ENCODE measurements around the gene SP140. TPM values are rescaled to one million over a fixed set of nuclear protein-coding genes. Genes with fewer than 3 reads are reported as not detected.
"Not testable (repeated sequence)": the region's sequence is repeated elsewhere in the genome, so short reads cannot be mapped to it uniquely, and the experiment has no call there.

The SP140 gene
- total RNA-seq, 2 donors from 2014 or later = 0.51 TPM; not detected in 1

DNA sequence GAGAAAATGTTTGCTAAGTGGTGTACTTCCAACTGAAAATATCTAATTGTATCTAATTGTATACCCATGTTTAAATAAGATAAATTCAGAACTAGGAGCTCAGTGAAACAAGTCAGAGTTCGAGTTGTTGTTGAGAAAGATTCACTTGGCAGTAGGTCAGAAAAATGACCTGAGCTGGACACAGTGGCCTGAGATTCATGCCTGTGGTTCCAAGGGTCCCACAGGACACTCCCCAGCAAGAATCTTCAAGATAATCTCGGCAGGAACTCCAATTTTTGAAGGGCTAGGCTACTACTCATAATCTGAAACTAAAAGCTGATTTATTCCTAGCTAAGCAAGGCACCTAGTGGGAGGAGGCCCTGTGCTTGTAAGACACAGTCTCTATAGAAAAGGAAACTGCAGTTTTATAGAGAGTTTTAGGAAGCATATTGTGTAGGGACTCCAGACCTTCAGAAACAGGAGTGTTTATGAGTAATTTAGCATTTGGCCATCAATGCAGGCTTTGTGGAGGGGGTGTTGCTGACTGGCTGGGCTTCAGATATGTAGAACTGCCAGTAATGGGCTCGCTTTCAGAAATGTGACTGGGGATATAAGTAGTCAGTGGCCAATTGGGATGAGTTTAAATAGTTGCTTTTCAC is 43.2 kb downstream of the SP140 start:
- 59% methylated on average over 3 of the region's 3 CpGs for WGBS
- H3K27me3 ChIP-seq (replicated peaks; ENCODE audit: insufficient read depth) = no peaks in the 10 kb centered on the region
- DNase-seq (ENCODE audit: low spot score) = no peak
- intact Hi-C loops (cut with DNase I) = no loop called here
- no peaks in the 10 kb centered on the region for H3K9me3 ChIP-seq
- H3K27ac ChIP-seq = no peak overlapping the region
- no peaks in the 10 kb centered on the region for H3K36me3 ChIP-seq
- no peak overlapping the region for H3K4me3 ChIP-seq
- TF ChIP-seq POLR2A (IDR thresholded peaks at IDR 0.05) (no peak), CTCF (IDR thresholded peaks at IDR 0.05) (no peak), POLR2AphosphoS5 (IDR thresholded peaks at IDR 0.05) (no peak)
- no peaks in the 10 kb centered on the region for H3K4me1 ChIP-seq (replicated peaks)

DNA sequence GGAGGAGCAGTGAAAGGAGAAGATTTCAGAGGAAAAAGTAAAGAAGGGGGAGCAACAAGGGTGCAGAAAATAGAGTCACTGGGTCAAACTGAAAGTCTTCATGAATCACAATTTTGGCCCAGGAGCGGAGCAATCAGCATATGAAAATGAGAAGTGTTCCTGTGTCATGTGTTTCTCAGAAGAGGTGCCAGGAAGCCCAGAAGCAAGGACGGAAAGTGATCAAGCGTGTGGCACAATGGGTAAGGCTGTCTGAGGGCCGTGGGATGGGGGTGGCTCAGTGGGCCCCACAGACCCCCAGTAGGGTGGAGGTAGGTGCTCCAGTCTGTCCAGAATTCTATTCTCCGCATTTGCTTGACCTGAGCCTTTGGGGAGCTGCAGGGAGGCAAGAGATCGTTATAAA is 44.2 kb downstream of the SP140 start:
- 84% methylated on average over 6 of the region's 6 CpGs for WGBS
- no peaks in the 10 kb centered on the region for H3K4me1 ChIP-seq (replicated peaks)
- no peak overlapping the region for H3K4me3 ChIP-seq
- no peaks in the 10 kb centered on the region for H3K9me3 ChIP-seq
- no peaks in the 10 kb centered on the region for H3K27me3 ChIP-seq (replicated peaks; ENCODE audit: insufficient read depth)
- intact Hi-C loops (cut with DNase I) = no loop called here
- H3K36me3 ChIP-seq = no peaks in the 10 kb centered on the region
- TF ChIP-seq CTCF (IDR thresholded peaks at IDR 0.05) (no peak), POLR2AphosphoS5 (IDR thresholded peaks at IDR 0.05) (no peak), POLR2A (IDR thresholded peaks at IDR 0.05) (no peak)
- no peak for DNase-seq (ENCODE audit: low spot score)
- no peak overlapping the region for H3K27ac ChIP-seq

- 93% methylated on average over 2 of the region's 2 CpGs for WGBS
- no peaks in the 10 kb centered on the region for H3K36me3 ChIP-seq
- H3K4me3 ChIP-seq = no peak overlapping the region
- H3K27ac ChIP-seq = no peak overlapping the region
- TF ChIP-seq CTCF (IDR thresholded peaks at IDR 0.05) (no peak), POLR2A (IDR thresholded peaks at IDR 0.05) (no peak), POLR2AphosphoS5 (IDR thresholded peaks at IDR 0.05) (no peak)
- DNase-seq (ENCODE audit: low spot score) = no peak
- H3K9me3 ChIP-seq = no peaks in the 10 kb centered on the region
- H3K4me1 ChIP-seq (replicated peaks) = no peaks in the 10 kb centered on the region
- H3K27me3 ChIP-seq (replicated peaks; ENCODE audit: insufficient read depth) = no peaks in the 10 kb centered on the region
- intact Hi-C loops (cut with DNase I) = no loop called here
Observed at GRCh38 chr2:230282936-230283335, 57.4 kb downstream of the SP140 start.

DNA sequence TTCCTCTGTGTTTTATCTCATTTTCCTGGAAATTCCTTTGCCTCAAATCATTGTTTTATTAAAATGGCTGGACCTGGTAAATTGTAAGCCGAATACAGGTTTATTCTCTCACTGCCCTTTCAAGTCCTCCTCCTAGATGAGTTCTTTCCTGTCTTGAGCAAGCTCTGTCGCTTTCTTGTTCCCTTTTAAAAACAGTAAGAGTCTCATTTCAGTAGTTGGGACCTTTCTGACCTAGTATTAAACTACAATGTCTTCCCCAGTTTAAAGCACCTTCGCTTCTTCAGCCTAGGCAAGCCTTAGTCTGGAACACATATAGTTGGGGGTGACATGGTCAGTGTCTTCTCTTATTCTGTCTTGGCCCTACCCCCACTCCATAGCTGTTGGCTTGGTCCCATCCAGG is 60.5 kb downstream of the SP140 start:
- Histone ChIP-seq H3K4me1 (replicated peaks) (no peaks in the 10 kb centered on the region), H3K27me3 (replicated peaks; ENCODE audit: insufficient read depth) (no peaks in the 10 kb centered on the region), H3K9me3 (no peaks in the 10 kb centered on the region), H3K36me3 (no peaks in the 10 kb centered on the region), H3K27ac (no peak overlapping the region), H3K4me3 (no peak overlapping the region)
- TF ChIP-seq CTCF (IDR thresholded peaks at IDR 0.05) (no peak), POLR2A (IDR thresholded peaks at IDR 0.05) (no peak), POLR2AphosphoS5 (IDR thresholded peaks at IDR 0.05) (no peak)
- DNase-seq (ENCODE audit: low spot score) = no peak
- WGBS = 73% methylated on average over 3 of the region's 3 CpGs
- intact Hi-C loops (cut with DNase I) = no loop called here

DNA sequence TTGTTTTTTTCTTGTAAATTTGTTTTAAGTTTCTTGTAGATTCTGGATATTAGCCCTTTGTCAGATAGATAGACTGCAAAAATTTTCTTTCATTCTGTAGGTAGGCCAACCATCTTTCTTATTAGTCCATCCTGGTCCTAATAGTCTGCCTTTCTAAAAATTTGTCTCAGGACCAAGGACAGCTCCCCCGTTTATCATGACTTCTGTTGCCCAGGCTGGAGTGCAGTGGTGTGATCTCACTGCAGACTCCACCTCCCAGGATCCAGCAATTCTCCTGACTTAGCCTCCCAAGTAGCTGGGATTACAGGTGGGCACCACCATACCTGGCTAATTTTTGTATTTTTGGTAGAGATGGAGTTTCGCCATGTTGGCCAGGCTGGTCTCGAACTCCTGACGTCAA is 63.8 kb downstream of the SP140 start:
- H3K9me3 ChIP-seq; DNase-seq (ENCODE audit: low spot score); H3K36me3 ChIP-seq; H3K4me1 ChIP-seq (replicated peaks); H3K27me3 ChIP-seq (replicated peaks; ENCODE audit: insufficient read depth); H3K4me3 ChIP-seq; intact Hi-C loops (cut with DNase I); H3K27ac ChIP-seq: not testable (repeated sequence)
- 87% methylated on average over 4 of the region's 4 CpGs for WGBS
